Natural killer cell (primary cell): ENCODE results near the gene LYZL2. TPM values are rescaled to one million over a fixed set of nuclear protein-coding genes. Genes with fewer than 3 reads are reported as not detected.
"Not testable (repeated sequence)": the region's sequence is repeated elsewhere in the genome, so short reads cannot be mapped to it uniquely, and the experiment has no call there.

Experiments used
- ATAC-seq, 3 donors: fragments of 150-1000 bp in 2 of 3; fragments of 200-7000 bp in 1 of 3; cut with Tn5 transposase; 1 replicate in 1 of 3; 2 replicates in 2 of 3; pipeline ENCODE4 v1.10.0; 2021; ENCODE audit warnings: mild to moderate bottlenecking in 2 of 3, moderate library complexity in 2 of 3
- DNase-seq, 2 donors: peaks; one replicate each; pipeline versions ENCODE4 v3.0.0 to v3.0.0-alpha.2; 2013 to 2021; ENCODE audit warnings: mixed read lengths in 1 of 2
- H3K27ac ChIP-seq: one replicate; pipeline ENCODE4 v1.5.1; 2013; ENCODE audit warnings: mild to moderate bottlenecking, low read length
- H3K27me3 ChIP-seq: one replicate; pipeline ENCODE4 v1.6.1; 2013; ENCODE audit warnings: low read length; ENCODE audit not compliant: control insufficient read depth, insufficient read depth
- H3K36me3 ChIP-seq: one replicate; pipeline ENCODE4 v1.6.1; 2013; ENCODE audit warnings: low read length; ENCODE audit not compliant: control insufficient read depth, insufficient read depth
- H3K4me1 ChIP-seq: one replicate; pipeline ENCODE4 v1.6.1; 2013; ENCODE audit warnings: low read length; ENCODE audit not compliant: control insufficient read depth, insufficient read depth
- H3K4me3 ChIP-seq: one replicate; pipeline ENCODE4 v1.5.1; 2013; ENCODE audit warnings: low read length
- H3K9me3 ChIP-seq: one replicate; pipeline ENCODE4 v1.6.1; 2013; ENCODE audit warnings: low read length; ENCODE audit not compliant: control insufficient read depth, insufficient read depth
- H3K27ac Mint-ChIP-seq, 2 donors: one replicate each; pipeline ENCODE4 v1.8.0; 2022; ENCODE audit warnings: mild to moderate bottlenecking in 2 of 2, mixed read lengths in 2 of 2, moderate library complexity in 1 of 2
- H3K27me3 Mint-ChIP-seq, 2 donors: one replicate each; pipeline ENCODE4 v1.8.0; 2022; ENCODE audit warnings: low read depth in 2 of 2, mixed read lengths in 2 of 2
- H3K36me3 Mint-ChIP-seq: one replicate; pipeline ENCODE4 v1.8.0; 2022; ENCODE audit warnings: mixed read lengths
- H3K4me1 Mint-ChIP-seq, 2 donors: one replicate each; pipeline ENCODE4 v1.8.0; 2022; ENCODE audit warnings: mixed read lengths in 2 of 2
- H3K4me3 Mint-ChIP-seq: one replicate; pipeline ENCODE4 v1.8.0; 2022; ENCODE audit warnings: mild to moderate bottlenecking, moderate library complexity, mixed read lengths
- H3K9me3 Mint-ChIP-seq, 2 donors: one replicate each; pipeline ENCODE4 v1.8.0; 2022; ENCODE audit warnings: mixed read lengths in 2 of 2
- CTCF ChIP-seq: fragments of 200-600 bp; IDR thresholded peaks from one replicate; pipeline ENCODE4 v1.8.0; 2022; ENCODE audit warnings: antibody characterized with exemption
- WGBS: methylation state at CpG from one replicate; pipeline ENCODE4 v1.1.7; 2013; ENCODE audit warnings: missing lambda C conversion rate; ENCODE audit not compliant: insufficient coverage; 5-methylcytosine and 5-hydroxymethylcytosine counted together
- intact Hi-C: fragments of 100-400 bp; cut with micrococcal nuclease; formaldehyde crosslinking; loops from one replicate; pipeline ENCODE4 v1.14.2; 2022
- total RNA-seq, 4 donors: library from RNA; stranded (reverse); fragments of 120-200 nt in 1 of 4; gene quantifications; one replicate each; pipeline versions ENCODE4 v1.2.3 to v1.2.4, GENCODE V29; 2013 to 2022

Gene LYZL2
- total RNA-seq, 3 donors from 2014 or later (not counting 1 experiment from before 2014, with no cell fraction given), result not detected

DNA sequence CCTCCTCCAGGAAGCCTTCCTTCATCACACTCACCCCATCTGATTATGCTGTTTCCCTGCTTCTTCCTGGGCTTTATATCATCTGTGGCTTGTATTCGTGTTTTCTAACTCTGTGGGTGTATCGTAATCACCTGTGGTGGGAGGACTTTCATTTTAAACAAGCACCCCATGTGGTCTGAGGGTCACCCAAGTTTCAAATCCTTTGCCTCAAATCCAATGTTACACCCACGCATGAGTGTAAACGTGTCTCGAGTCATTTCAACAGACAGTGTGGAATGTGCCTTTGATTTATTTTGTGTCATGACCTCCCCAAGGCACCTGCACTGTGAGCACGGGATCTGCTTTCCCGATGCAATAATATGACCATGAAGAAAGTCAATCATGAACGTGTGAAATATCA is 17.5 kb upstream of the LYZL2 start:
- Mint-ChIP-seq H3K4me3 (no peak overlapping the region), H3K9me3 (no peaks in the 10 kb centered on the region), H3K27me3 (peaks cover 27 to 45% of the 10 kb centered on the region in 2 donors), H3K4me1 (no peaks in the 10 kb centered on the region), H3K27ac (no peak overlapping the region), H3K36me3 (no peaks in the 10 kb centered on the region)
- intact Hi-C loops, result no loop called here
- no peaks in the 10 kb centered on the region for H3K9me3 ChIP-seq
- ATAC-seq (no peak), DNase-seq (no peak)
- H3K4me3 ChIP-seq, result no peak overlapping the region
- H3K36me3 ChIP-seq, result no peaks in the 10 kb centered on the region
- no peak overlapping the region for H3K27ac ChIP-seq
- no peaks in the 10 kb centered on the region for H3K4me1 ChIP-seq
- peaks cover 5% of the 10 kb centered on the region for H3K27me3 ChIP-seq
- TF ChIP-seq CTCF, result no peak
- WGBS, result 56% methylated on average over 6 of the region's 8 CpGs

- H3K4me1 Mint-ChIP-seq, result no peaks in the 10 kb centered on the region
- H3K27me3 ChIP-seq, result peaks cover 6% of the 10 kb centered on the region
- no peak for TF ChIP-seq CTCF
- H3K4me1 ChIP-seq, result no peaks in the 10 kb centered on the region
- H3K9me3 ChIP-seq, result no peaks in the 10 kb centered on the region
- no peaks in the 10 kb centered on the region for H3K36me3 Mint-ChIP-seq
- H3K27ac ChIP-seq, result no peak overlapping the region
- H3K4me3 Mint-ChIP-seq, result no peak overlapping the region
- no peaks in the 10 kb centered on the region for H3K9me3 Mint-ChIP-seq
- WGBS, result 29% methylated on average over 15 of the region's 15 CpGs
- no peak overlapping the region for H3K27ac Mint-ChIP-seq
- no peaks in the 10 kb centered on the region for H3K36me3 ChIP-seq
- no peak overlapping the region for H3K4me3 ChIP-seq
- no peak for ATAC-seq
- peak in 1 of 2 donors; percentile 7 for DNase-seq
- intact Hi-C loops, result no loop called here
- peaks cover 27 to 37% of the 10 kb centered on the region in 2 donors for H3K27me3 Mint-ChIP-seq
Observed at GRCh38 chr10:30645340-30645827, 15.8 kb upstream of the LYZL2 start.

GRCh38 chr10:30644408-30644861 is 14.9 kb upstream of the LYZL2 start:
- H3K4me1 ChIP-seq, ATAC-seq, H3K9me3 ChIP-seq, H3K4me3 Mint-ChIP-seq, H3K4me3 ChIP-seq, DNase-seq, H3K36me3 ChIP-seq, H3K4me1 Mint-ChIP-seq, intact Hi-C loops, H3K27ac Mint-ChIP-seq, H3K27ac ChIP-seq, H3K36me3 Mint-ChIP-seq, H3K9me3 Mint-ChIP-seq, H3K27me3 ChIP-seq: not testable (repeated sequence)
- 92% methylated on average over 5 of the region's 5 CpGs for WGBS
- H3K27me3 Mint-ChIP-seq, result peaks cover 27 to 37% of the 10 kb centered on the region in 2 donors

DNA sequence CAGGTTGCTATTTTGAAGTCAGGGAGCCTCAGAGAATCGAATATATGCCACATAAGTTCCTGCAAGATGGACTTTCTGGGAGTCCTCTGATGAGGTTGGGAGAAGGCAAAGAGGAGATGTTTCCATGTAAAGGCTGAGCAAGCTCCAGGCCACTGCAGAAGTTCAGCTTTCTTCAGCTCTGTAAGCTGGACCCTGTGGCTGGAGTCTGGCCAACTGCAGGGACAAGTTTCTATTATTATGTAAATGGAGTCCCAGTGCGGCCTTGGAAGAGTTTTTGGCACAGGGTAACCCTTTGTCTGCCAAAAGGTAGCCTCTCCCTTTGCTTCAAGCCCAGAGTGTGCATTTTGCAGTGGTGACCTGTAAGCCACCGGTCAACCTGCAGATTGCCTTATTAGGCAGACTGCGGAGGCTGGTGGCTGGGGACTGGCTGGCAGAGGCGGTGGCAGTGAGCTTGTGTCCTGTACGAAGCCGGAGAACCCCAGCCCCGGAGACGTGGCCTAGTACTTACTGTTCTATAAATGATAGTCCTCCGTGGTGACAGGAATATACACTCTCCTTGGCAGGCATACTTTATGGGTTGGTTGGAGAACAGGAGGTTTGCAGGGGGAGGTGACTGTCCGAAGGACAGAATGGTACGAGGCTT is 14.1 kb upstream of the LYZL2 start:
- intact Hi-C loops, H3K4me1 Mint-ChIP-seq, ATAC-seq, H3K36me3 Mint-ChIP-seq, H3K4me3 ChIP-seq, DNase-seq, H3K9me3 Mint-ChIP-seq, H3K36me3 ChIP-seq, H3K9me3 ChIP-seq, H3K27me3 ChIP-seq, H3K4me3 Mint-ChIP-seq, H3K27ac Mint-ChIP-seq, H3K4me1 ChIP-seq, H3K27ac ChIP-seq: not testable (repeated sequence)
- peaks cover 27 to 30% of the 10 kb centered on the region in 2 donors for H3K27me3 Mint-ChIP-seq
- WGBS, result 84% methylated on average over 10 of the region's 12 CpGs

DNA sequence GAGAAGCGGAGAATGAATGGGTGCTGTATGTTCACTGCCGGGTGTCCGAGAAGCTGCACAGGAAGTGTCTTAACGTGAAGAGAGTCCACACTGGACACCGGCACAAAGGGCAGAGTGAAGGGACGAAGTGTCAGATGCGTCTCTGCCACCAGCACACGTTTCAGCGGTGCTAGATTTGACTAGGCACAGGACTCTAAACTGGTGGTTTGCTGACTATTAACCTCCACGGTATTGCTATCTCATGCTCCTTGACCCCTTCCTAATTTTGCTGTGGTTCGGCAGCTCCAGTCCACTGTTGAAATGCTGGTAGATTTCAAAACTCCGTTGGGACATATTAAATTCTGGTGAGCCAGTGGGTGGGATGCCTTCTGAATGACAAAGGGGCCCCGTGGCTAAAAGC is 13.3 kb upstream of the LYZL2 start:
- H3K4me1 ChIP-seq, DNase-seq, H3K9me3 ChIP-seq, H3K36me3 Mint-ChIP-seq, H3K4me3 ChIP-seq, ATAC-seq, intact Hi-C loops, H3K27ac ChIP-seq, H3K36me3 ChIP-seq, H3K27ac Mint-ChIP-seq, H3K4me1 Mint-ChIP-seq, H3K9me3 Mint-ChIP-seq, H3K27me3 ChIP-seq, H3K4me3 Mint-ChIP-seq: not testable (repeated sequence)
- peaks cover 27 to 31% of the 10 kb centered on the region in 2 donors for H3K27me3 Mint-ChIP-seq
- 82% methylated on average over 4 of the region's 13 CpGs for WGBS
